Lower lobe of right lung (tissue), 2 donors: ENCODE measurements around the gene RPL39L. TPM values are rescaled to one million over a fixed set of nuclear protein-coding genes. Genes with fewer than 3 reads are reported as not detected.
A peak's percentile ranks its signal among the peaks of the same experiment; 100 is the strongest.

ENCODE experiments used
- ATAC-seq, 2 donors: fragments of 200-7000 bp; cut with Tn5 transposase; one replicate each; pipeline ENCODE4 v1.9.1; 2020 to 2022; ENCODE audit warnings: mild to moderate bottlenecking in 2 of 2, moderate library complexity in 2 of 2
- DNase-seq: peaks from one replicate; pipeline ENCODE4 v3.0.0-alpha.2; 2020
- H3K27ac ChIP-seq: fragments of 200-600 bp; one replicate; pipeline ENCODE4 v1.8.0; 2022
- H3K27me3 ChIP-seq: fragments of 200-600 bp; one replicate; pipeline ENCODE4 v1.8.0; 2022; ENCODE audit warnings: low read depth
- H3K36me3 ChIP-seq: fragments of 200-600 bp; one replicate; pipeline ENCODE4 v1.8.0; 2022; ENCODE audit warnings: mild to moderate bottlenecking
- H3K4me1 ChIP-seq: fragments of 200-600 bp; one replicate; pipeline ENCODE4 v1.8.0; 2022
- H3K4me3 ChIP-seq: fragments of 200-600 bp; one replicate; pipeline ENCODE4 v1.8.0; 2022; ENCODE audit warnings: mild to moderate bottlenecking
- H3K9me3 ChIP-seq: fragments of 200-600 bp; one replicate; pipeline ENCODE4 v1.8.0; 2022
- intact Hi-C: fragments of 100-400 bp; cut with DNase I; formaldehyde crosslinking; loops from one replicate; pipeline ENCODE4 v1.11.0; 2022
- long read RNA-seq: library from polyadenylated mRNA; unstranded; transcript quantifications from one replicate; pipeline ENCODE4 v2.0.0, GENCODE V29; 2021
- total RNA-seq: library from RNA; stranded (reverse); fragmentation: NEBNext Ultra II Directional; extraction: Animal tissue kit (Norgen Biotek cat#: 25700); gene quantifications from one replicate; pipeline ENCODE4 v1.2.1, GENCODE V29; 2021
- TF ChIP-seq, protein P1 (sequence below): fragments of 200-600 bp; IDR thresholded peaks from one replicate; pipeline ENCODE4 v1.8.0; 2022; ENCODE audit warnings: antibody characterized with exemption, mild to moderate bottlenecking
- donor health status: DM: no; HTN: yes; CAD: no; lungs with severe emphysema.

Gene RPL39L
- 4.8 TPM for total RNA-seq
- long read RNA-seq, partial matches to known transcripts = 0 of 3 reads
- long read RNA-seq, other reads (novel, unspliced or antisense) = 0 of 3 reads

DNA sequence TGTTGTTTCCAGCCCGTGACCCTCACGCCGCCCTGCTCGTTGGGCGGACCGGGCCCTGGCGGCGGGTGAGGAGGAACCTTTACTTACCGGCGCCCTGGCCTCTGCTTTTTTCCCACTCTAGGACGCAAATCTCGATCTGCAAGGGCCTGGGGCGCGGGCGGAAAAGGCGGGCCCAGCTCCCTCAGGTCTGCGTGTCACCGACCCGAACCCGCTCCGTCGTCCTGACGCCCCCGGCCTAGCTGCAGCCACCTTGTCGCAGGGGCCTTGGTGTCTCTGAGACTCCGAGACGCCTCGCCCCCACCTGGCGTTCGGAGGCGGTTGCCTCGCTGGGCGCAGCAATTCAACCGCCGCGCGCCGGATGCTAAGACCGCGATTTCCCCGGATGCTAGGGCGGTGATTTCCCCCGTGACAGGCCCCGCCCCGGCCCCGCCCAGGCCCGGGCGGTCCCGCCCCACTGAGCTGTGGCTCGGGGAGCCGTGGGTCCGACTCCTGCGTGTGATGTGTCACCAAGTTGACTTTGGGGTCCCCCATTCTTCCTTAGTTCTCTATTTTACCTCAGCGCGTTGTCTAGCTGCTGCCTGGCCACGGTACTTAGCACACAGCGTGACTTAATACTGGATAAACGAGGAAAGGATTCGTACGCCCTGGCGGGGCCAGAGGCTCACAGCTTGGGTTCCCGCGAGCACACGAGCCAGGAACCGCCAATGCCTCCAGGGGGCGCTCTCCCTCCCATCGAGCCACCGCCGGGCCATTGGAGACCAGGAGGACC is at the start of gene RPL39L:
RPL39L (minus strand) TSS at position 371 of the 769 bp plus-strand sequence. CDS start 18,196 bp downstream, outside the sequence.
- no peaks in the 10 kb centered on the region for H3K36me3 ChIP-seq
- peak within 1 kb of the TSS; percentile 59 for H3K27ac ChIP-seq
- ATAC-seq (peak; percentile 98), DNase-seq (peak; percentile 87)
- H3K27me3 ChIP-seq = no peaks in the 10 kb centered on the region
- TF ChIP-seq, protein P1, sequence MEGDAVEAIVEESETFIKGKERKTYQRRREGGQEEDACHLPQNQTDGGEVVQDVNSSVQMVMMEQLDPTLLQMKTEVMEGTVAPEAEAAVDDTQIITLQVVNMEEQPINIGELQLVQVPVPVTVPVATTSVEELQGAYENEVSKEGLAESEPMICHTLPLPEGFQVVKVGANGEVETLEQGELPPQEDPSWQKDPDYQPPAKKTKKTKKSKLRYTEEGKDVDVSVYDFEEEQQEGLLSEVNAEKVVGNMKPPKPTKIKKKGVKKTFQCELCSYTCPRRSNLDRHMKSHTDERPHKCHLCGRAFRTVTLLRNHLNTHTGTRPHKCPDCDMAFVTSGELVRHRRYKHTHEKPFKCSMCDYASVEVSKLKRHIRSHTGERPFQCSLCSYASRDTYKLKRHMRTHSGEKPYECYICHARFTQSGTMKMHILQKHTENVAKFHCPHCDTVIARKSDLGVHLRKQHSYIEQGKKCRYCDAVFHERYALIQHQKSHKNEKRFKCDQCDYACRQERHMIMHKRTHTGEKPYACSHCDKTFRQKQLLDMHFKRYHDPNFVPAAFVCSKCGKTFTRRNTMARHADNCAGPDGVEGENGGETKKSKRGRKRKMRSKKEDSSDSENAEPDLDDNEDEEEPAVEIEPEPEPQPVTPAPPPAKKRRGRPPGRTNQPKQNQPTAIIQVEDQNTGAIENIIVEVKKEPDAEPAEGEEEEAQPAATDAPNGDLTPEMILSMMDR = peak; percentile 90
- intact Hi-C loops = no loop called here
- no peaks in the 10 kb centered on the region for H3K9me3 ChIP-seq
- H3K4me3 ChIP-seq = peak within 1 kb of the TSS; percentile 58
- H3K4me1 ChIP-seq = peaks cover 13% of the 10 kb centered on the region

DNA sequence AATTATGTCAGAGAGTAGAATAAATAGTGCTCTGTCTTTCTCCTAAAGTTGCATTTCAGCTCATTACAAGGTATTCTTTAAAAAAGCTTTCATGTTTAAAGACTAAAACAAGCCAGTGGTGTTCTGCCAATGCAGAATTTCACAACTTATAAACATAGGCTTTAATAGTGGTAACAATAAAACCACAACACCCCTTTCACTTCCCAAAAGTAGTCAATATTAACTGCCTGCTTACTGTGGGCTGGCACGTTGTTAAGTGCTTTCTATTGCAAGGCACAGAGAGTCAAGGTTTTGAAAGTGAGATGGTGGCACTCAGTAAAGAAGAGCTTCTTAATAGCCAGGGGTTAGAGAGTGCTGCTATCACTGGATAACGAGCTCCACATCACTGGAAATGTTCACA is 49.6 kb upstream of the RPL39L start:
- TF ChIP-seq, protein P1 = no peak
- ATAC-seq = peak in 1 of 2 donors; percentile 37

DNA sequence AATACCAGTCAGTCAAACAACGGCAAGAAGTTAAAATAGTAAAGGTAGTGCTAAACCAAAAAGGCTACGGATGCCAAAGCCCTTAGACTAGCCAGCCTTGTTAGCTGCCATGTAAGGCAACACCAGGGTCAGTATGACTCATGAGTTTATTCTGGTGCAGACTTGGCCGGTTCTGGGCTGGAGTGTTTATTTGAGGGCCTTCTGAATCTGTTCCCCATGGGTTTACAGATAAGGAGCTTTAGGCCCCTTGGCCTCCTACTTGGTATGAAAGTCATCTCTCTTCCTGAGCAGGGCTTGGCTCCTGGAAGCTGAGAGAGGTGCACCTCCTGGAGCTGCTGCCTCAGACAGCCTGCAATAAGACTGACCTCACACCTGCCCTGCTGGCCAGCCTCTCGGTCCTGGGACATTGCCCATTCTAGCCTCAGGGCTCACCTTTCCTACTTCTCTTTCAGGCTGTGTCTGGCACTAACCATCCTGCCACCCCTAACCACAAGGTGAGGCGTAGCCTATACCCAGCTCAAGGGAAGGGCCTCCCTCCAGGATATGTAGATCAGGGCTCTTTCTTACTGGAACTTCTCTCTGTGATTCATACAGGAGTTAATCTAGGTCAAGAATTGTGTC is 47.6 kb upstream of the RPL39L start:
- no peaks in the 10 kb centered on the region for H3K9me3 ChIP-seq
- intact Hi-C loops = no loop called here
- H3K36me3 ChIP-seq = no peaks in the 10 kb centered on the region
- H3K27ac ChIP-seq = peak overlapping the region; percentile 5
- no peak overlapping the region for H3K4me3 ChIP-seq
- ATAC-seq (peak; percentile 90), DNase-seq (peak; percentile 50)
- H3K27me3 ChIP-seq = no peaks in the 10 kb centered on the region
- TF ChIP-seq, protein P1 = no peak
- no peaks in the 10 kb centered on the region for H3K4me1 ChIP-seq

More for the DNA sequence above, 49.6 kb upstream of the RPL39L start:
- no peak overlapping the region for H3K27ac ChIP-seq
- H3K27me3 ChIP-seq = no peaks in the 10 kb centered on the region
- no peak for DNase-seq
- no peaks in the 10 kb centered on the region for H3K4me1 ChIP-seq
- H3K9me3 ChIP-seq = no peaks in the 10 kb centered on the region
- intact Hi-C loops = no loop called here
- H3K36me3 ChIP-seq = no peaks in the 10 kb centered on the region
- H3K4me3 ChIP-seq = no peak overlapping the region

- no peak for ATAC-seq
- no peak for DNase-seq
- TF ChIP-seq, protein P1 = no peak
- no peak overlapping the region for H3K27ac ChIP-seq
- H3K36me3 ChIP-seq = no peaks in the 10 kb centered on the region
- no peak overlapping the region for H3K4me3 ChIP-seq
- no peaks in the 10 kb centered on the region for H3K4me1 ChIP-seq
- intact Hi-C loops = no loop called here
- no peaks in the 10 kb centered on the region for H3K27me3 ChIP-seq
- H3K9me3 ChIP-seq = no peaks in the 10 kb centered on the region
Observed at GRCh38 chr3:187186375-187186774, 47.1 kb upstream of the RPL39L start.

GRCh38 chr3:187185759-187186158 is 46.5 kb upstream of the RPL39L start:
- Histone ChIP-seq H3K27me3 (no peaks in the 10 kb centered on the region), H3K4me1 (no peaks in the 10 kb centered on the region), H3K36me3 (no peaks in the 10 kb centered on the region), H3K4me3 (no peak overlapping the region), H3K27ac (no peak overlapping the region), H3K9me3 (no peaks in the 10 kb centered on the region)
- TF ChIP-seq, protein P1 = no peak
- intact Hi-C loops = no loop called here
- DNase-seq (no peak), ATAC-seq (no peak)
